CD4-positive, alpha-beta memory T cell (primary cell): Measurements from ENCODE around the gene KLHL15. TPM values are rescaled to one million over a fixed set of nuclear protein-coding genes. Genes with fewer than 3 reads are reported as not detected.
"Not testable (repeated sequence)": the region's sequence is repeated elsewhere in the genome, so short reads cannot be mapped to it uniquely, and the experiment has no call there.

Source experiments
- CTCF ChIA-PET: fragments of 350-600 bp; sonication (Branson Sonifier 250); formaldehyde crosslinking; loops from one replicate; lab custom pipeline; 2021; ENCODE audit warnings: inconsistent platforms; ENCODE audit not compliant: partially characterized antibody; lab: Charles Lee
- POLR2A ChIA-PET: fragments of 350-600 bp; sonication (Branson Sonifier 250); formaldehyde crosslinking; loops from one replicate; lab custom pipeline; 2021; ENCODE audit not compliant: partially characterized antibody; lab: Charles Lee
- DNase-seq, 5 donors: peaks; one replicate each; pipeline versions ENCODE4 v3.0.0 to v3.0.0-alpha.2; 2020 to 2022; ENCODE audit warnings: mixed read lengths in 1 of 5
- H3K27ac ChIP-seq: one replicate; pipeline ENCODE4 v1.7.0; 2013; ENCODE audit warnings: low read depth, low read length
- H3K27me3 ChIP-seq: 2 replicates; pipeline ENCODE4 v1.7.0; 2013; ENCODE audit warnings: mild to moderate bottlenecking, low read length, moderate library complexity; ENCODE audit not compliant: insufficient read depth
- H3K36me3 ChIP-seq: 2 replicates; pipeline ENCODE4 v1.7.0; 2013; ENCODE audit warnings: mild to moderate bottlenecking, low read length, moderate library complexity; ENCODE audit not compliant: insufficient read depth
- H3K4me1 ChIP-seq: 2 replicates; pipeline ENCODE4 v1.7.0; 2013; ENCODE audit warnings: mild to moderate bottlenecking, low read length, moderate library complexity; ENCODE audit not compliant: insufficient read depth
- H3K4me3 ChIP-seq, 2 donors: one replicate each; pipeline ENCODE4 v1.7.0; 2013; ENCODE audit warnings: low read length in 2 of 2, mild to moderate bottlenecking in 1 of 2
- H3K9me3 ChIP-seq, 2 donors: one replicate each; pipeline ENCODE4 v1.7.0; 2013; ENCODE audit warnings: low read length in 2 of 2, control low read depth in 1 of 2; ENCODE audit not compliant: control insufficient read depth in 1 of 2
- H3K27ac Mint-ChIP-seq, 7 donors: one replicate each; pipeline ENCODE4 v1.8.0; 2020 to 2021; ENCODE audit warnings: mixed read lengths in 7 of 7, mild to moderate bottlenecking in 6 of 7, inconsistent platforms in 3 of 7, moderate library complexity in 3 of 7
- H3K27me3 Mint-ChIP-seq, 2 donors: one replicate each; pipeline ENCODE4 v1.8.0; 2020 to 2021; ENCODE audit warnings: mixed read lengths in 2 of 2
- H3K36me3 Mint-ChIP-seq, 2 donors: one replicate each; pipeline ENCODE4 v1.8.0; 2020 to 2021; ENCODE audit warnings: mixed read lengths in 2 of 2, inconsistent platforms in 1 of 2, mild to moderate bottlenecking in 1 of 2
- H3K4me1 Mint-ChIP-seq, 4 donors: one replicate each; pipeline ENCODE4 v1.8.0; 2020 to 2021; ENCODE audit warnings: mixed read lengths in 4 of 4, mild to moderate bottlenecking in 1 of 4
- H3K4me3 Mint-ChIP-seq, 8 donors: one replicate each; pipeline ENCODE4 v1.8.0; 2020 to 2021; ENCODE audit warnings: mixed read lengths in 8 of 8, mild to moderate bottlenecking in 7 of 8, moderate library complexity in 6 of 8, inconsistent platforms in 3 of 8
- H3K9me3 Mint-ChIP-seq, 8 donors: one replicate each; pipeline ENCODE4 v1.8.0; 2020 to 2021; ENCODE audit warnings: mixed read lengths in 8 of 8, mild to moderate bottlenecking in 5 of 8, inconsistent platforms in 3 of 8, moderate library complexity in 1 of 8
- intact Hi-C: fragments of 100-400 bp; cut with micrococcal nuclease; formaldehyde crosslinking; loops from one replicate; pipeline ENCODE4 v1.15.1; 2023
- polyA plus RNA-seq, 2 donors: library from polyadenylated mRNA; unstranded; fragments of 300-500 nt; fragmentation: Illumina TruSeq; gene quantifications; one replicate each; pipeline ENCODE4 v1.2.3, GENCODE V29; 2021
- total RNA-seq, 2 experiments: library from RNA; stranded (reverse); gene quantifications; one replicate each; pipeline ENCODE4 v1.2.3, GENCODE V29; 2021

The KLHL15 gene
- total and polyA plus RNA-seq, 4 experiments from 2014 or later, result 1.3 to 7.9 (median 4.4) TPM

DNA sequence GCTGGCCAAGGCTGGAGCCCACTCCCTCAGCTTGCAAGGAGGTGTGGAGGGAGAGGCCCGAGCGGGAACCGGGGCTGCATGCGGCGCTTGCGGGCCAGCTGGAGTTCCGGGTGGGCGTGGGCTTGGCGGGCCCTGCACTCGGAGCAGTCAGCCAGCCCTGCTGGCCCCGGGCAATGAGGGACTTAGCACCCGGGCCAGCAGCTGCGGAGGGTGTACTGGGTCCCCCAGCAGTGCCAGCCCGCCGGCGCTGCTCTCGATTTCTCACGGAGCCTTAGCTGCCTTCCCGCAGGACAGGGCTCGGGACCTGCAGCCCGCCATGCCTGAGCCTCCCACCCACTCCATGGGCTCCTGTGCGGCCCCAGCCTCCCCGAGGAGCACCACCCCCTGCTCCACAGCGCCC is 22.7 kb upstream of the KLHL15 start:
- H3K4me3 ChIP-seq, H3K9me3 Mint-ChIP-seq, H3K9me3 ChIP-seq, POLR2A ChIA-PET, H3K36me3 Mint-ChIP-seq, H3K4me1 Mint-ChIP-seq, H3K27me3 ChIP-seq, H3K4me3 Mint-ChIP-seq, H3K27ac ChIP-seq, H3K4me1 ChIP-seq, intact Hi-C loops, H3K27me3 Mint-ChIP-seq, H3K36me3 ChIP-seq, H3K27ac Mint-ChIP-seq, DNase-seq, CTCF ChIA-PET: not testable (repeated sequence)

DNA sequence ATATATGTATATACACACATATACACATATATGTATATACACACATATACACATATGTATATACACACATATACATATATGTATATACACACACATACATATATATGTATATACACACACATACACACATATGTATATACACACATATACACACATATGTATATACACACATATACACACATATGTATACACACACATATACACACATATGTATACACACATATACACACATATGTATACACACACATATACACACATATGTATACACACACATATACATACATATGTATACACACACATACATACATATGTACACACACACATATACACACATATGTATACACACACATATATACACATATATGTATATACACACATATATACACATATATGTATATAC is 19.1 kb upstream of the KLHL15 start:
- H3K9me3 Mint-ChIP-seq, DNase-seq, H3K4me3 ChIP-seq, H3K4me3 Mint-ChIP-seq, H3K27me3 ChIP-seq, H3K4me1 Mint-ChIP-seq, CTCF ChIA-PET, H3K27me3 Mint-ChIP-seq, H3K27ac ChIP-seq, intact Hi-C loops, POLR2A ChIA-PET, H3K9me3 ChIP-seq, H3K4me1 ChIP-seq, H3K27ac Mint-ChIP-seq, H3K36me3 Mint-ChIP-seq, H3K36me3 ChIP-seq: not testable (repeated sequence)

DNA sequence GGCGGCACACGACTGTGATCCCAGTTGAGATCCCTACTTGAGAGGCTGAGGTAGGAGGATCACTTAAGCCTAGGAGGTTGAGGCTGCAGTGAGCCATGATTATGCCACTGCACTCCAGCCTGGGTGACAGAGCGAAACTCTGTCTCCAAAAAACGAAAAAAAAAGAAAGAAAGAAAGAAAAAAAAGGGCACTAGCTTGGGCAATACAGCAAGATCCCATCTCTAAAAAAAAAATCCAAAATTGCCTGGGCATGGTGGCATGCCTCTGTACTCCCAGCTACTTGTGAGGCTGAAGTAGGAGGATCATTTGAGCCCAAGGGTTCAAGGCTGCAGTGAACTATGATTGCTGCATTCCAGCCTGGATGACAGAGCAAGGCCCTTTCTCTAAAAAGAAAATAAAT is 10.7 kb upstream of the KLHL15 start:
- Histone ChIP-seq H3K36me3 (no peaks in the 10 kb centered on the region), H3K27ac (no peak overlapping the region), H3K4me3 (no peak overlapping the region), H3K9me3 (no peaks in the 10 kb centered on the region), H3K27me3 (no peaks in the 10 kb centered on the region), H3K4me1 (no peaks in the 10 kb centered on the region)
- ChIA-PET POLR2A (no interaction called here), CTCF (no interaction called here)
- H3K36me3 Mint-ChIP-seq, result no peaks in the 10 kb centered on the region
- H3K27me3 Mint-ChIP-seq, result no peaks in the 10 kb centered on the region
- DNase-seq, result no peak
- no peaks in the 10 kb centered on the region for H3K9me3 Mint-ChIP-seq
- H3K4me3 Mint-ChIP-seq, result no peak overlapping the region
- H3K4me1 Mint-ChIP-seq, result no peaks in the 10 kb centered on the region
- intact Hi-C loops, result no loop called here
- H3K27ac Mint-ChIP-seq, result no peak overlapping the region

DNA sequence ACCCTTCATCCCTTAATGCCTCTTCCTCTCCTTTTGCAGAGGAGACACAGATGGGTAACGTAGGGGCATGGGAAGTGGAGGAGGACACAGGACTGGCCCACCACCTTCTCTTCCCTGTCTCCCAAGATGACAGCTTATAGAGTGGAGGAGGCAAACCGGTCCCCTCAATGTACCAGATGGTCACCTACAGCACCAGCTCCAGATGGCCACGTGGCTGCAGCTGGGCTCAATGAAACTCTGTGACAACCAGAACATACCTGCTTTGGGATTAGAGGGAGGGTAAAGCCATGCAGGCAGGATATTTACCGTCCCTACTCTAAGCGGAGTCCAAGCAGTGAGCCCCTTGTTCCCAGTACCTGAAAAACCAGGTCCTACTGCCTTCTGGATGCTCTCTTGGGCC is 7.5 kb upstream of the KLHL15 start:
- peaks cover 0 to 2% (median 0%) of the 10 kb centered on the region in 4 donors for H3K4me1 Mint-ChIP-seq
- ChIA-PET POLR2A (interaction anchor here (1.5 kb wide), 1 partner anchor 8 kb away, joined by 4 read pairs; no protein-coding TSS in a partner anchor), CTCF (interaction anchor here (1.2 kb wide), 1 partner anchor 9 kb away, joined by 3 read pairs; no protein-coding TSS in a partner anchor)
- H3K4me3 Mint-ChIP-seq, result no peak overlapping the region
- intact Hi-C loops, result no loop called here
- no peaks in the 10 kb centered on the region for H3K4me1 ChIP-seq
- no peaks in the 10 kb centered on the region for H3K27me3 ChIP-seq
- no peaks in the 10 kb centered on the region for H3K36me3 ChIP-seq
- no peaks in the 10 kb centered on the region for H3K27me3 Mint-ChIP-seq
- H3K27ac ChIP-seq, result no peak overlapping the region
- H3K9me3 ChIP-seq, result no peaks in the 10 kb centered on the region
- no peak for DNase-seq
- no peaks in the 10 kb centered on the region for H3K9me3 Mint-ChIP-seq
- no peak overlapping the region for H3K4me3 ChIP-seq
- H3K36me3 Mint-ChIP-seq, result no peaks in the 10 kb centered on the region
- no peak overlapping the region for H3K27ac Mint-ChIP-seq

DNA sequence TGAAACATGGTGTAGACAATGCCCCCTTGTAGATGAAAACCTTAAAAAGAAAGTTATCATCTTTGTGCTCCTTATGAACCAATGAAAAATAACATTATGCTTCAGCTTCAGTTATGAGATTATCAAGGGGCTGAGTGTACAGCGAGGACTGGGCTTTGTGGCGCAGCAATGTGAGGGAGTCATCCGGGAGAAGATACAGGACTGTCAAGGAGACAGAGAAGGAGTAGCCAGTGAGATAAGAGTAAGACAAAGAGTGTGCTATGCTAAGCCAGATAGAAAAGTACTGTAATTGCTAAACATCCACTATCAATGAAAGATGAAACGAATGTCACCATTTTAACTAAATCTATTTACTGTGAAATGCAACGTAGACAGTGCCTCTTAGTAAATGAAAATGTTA is 3.6 kb upstream of the KLHL15 start:
- intact Hi-C loops, result no loop called here
- Mint-ChIP-seq H3K4me3 (no peak overlapping the region), H3K4me1 (peaks cover 0 to 5% (median 2%) of the 10 kb centered on the region in 4 donors), H3K27me3 (no peaks in the 10 kb centered on the region), H3K9me3 (peaks cover 0 to 4% (median 0%) of the 10 kb centered on the region in 8 donors), H3K36me3 (peaks cover 0 to 3% of the 10 kb centered on the region in 2 donors), H3K27ac (no peak overlapping the region)
- Histone ChIP-seq H3K27ac (no peak overlapping the region), H3K4me3 (no peak overlapping the region), H3K36me3 (no peaks in the 10 kb centered on the region), H3K4me1 (peaks cover 6% of the 10 kb centered on the region), H3K9me3 (no peaks in the 10 kb centered on the region), H3K27me3 (no peaks in the 10 kb centered on the region)
- CTCF ChIA-PET, result interaction anchor here (0.6 to 2.1 kb wide), 2 partner anchors 24 to 101 kb away, joined by 3 to 6 read pairs; partner anchors contain the start of gene EIF2S3
- no peak for DNase-seq
- POLR2A ChIA-PET, result no interaction called here

DNA sequence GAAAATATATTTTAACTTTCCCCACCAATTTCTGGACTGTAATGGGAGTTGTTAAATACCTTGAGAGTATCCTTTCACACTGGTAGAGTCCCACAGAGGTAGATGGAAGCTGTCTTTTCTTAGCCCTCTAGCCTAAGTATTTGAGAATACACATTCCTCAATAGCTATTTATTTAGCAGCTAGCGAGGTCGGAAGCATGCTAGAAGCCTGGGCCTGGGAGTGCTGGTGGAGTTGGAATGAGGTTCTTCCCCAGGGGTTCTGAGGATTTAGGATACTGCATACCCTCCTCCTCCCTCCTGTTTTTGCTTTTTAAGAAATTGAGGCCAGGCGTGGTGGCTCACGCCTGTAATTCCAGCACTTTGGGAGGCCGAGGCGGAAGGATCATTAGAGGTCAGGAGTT is 999 bp upstream of the KLHL15 start:
- H3K27me3 ChIP-seq, result no peaks in the 10 kb centered on the region
- intact Hi-C loops, result loop anchor here (2.0 kb wide), 1 partner anchor 123 kb away; no protein-coding TSS in a partner anchor
- H3K9me3 Mint-ChIP-seq, result peaks cover 0 to 4% (median 0%) of the 10 kb centered on the region in 8 donors
- peaks cover 0 to 10% (median 8%) of the 10 kb centered on the region in 4 donors for H3K4me1 Mint-ChIP-seq
- no peaks in the 10 kb centered on the region for H3K27me3 Mint-ChIP-seq
- CTCF ChIA-PET, result interaction anchor here (0.8 kb wide), 1 partner anchor 26 kb away, joined by 3 read pairs; no protein-coding TSS in a partner anchor
- H3K9me3 ChIP-seq, result no peaks in the 10 kb centered on the region
- no peak for DNase-seq
- peaks cover 11% of the 10 kb centered on the region for H3K4me1 ChIP-seq
- no peak overlapping the region for H3K4me3 ChIP-seq
- peaks cover 0 to 5% of the 10 kb centered on the region in 2 donors for H3K36me3 Mint-ChIP-seq
- no peak overlapping the region for H3K4me3 Mint-ChIP-seq
- H3K27ac ChIP-seq, result no peak overlapping the region
- H3K27ac Mint-ChIP-seq, result no peak overlapping the region
- no peaks in the 10 kb centered on the region for H3K36me3 ChIP-seq
- POLR2A ChIA-PET, result interaction anchor here (5.1 kb wide), 1 partner anchor 26 kb away, joined by 76 read pairs; the partner anchor contains the start of gene EIF2S3

DNA sequence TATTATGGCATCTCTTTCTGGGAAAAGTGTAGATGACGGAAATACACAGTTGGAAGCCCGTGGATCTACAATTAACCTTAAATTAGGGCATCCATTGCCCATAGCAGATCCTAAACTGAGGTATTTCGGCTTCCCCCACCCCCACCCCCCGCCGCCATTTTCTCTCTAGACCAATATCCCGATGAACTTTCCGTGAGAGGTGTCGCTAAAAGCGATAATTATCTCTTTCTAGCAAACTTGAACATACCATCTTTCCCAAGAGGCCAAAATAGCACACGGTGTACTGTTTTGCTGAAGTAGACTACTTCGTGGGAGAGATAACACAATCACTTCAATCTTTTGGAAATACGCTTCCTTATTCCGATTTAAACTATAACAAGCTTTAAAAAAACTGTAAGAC is 554 bp downstream of the KLHL15 start:
- ChIA-PET CTCF (interaction anchor here (0.6 to 2.7 kb wide), 8 partner anchors 18 to 329 kb away, joined by 4 to 48 read pairs (median 7); partner anchors contain the start of genes APOO, CXorf58 and EIF2S3), POLR2A (interaction anchor here (0.7 to 5.1 kb wide), 9 partner anchors 8 to 283 kb away, joined by 3 to 76 read pairs (median 8); partner anchors contain the start of genes ACOT9, APOO, CXorf58 and EIF2S3)
- DNase-seq, result no peak
- H3K27me3 Mint-ChIP-seq, result no peaks in the 10 kb centered on the region
- no peaks in the 10 kb centered on the region for H3K9me3 ChIP-seq
- H3K27ac ChIP-seq, result peak overlapping the region; percentile 75
- intact Hi-C loops, result loop anchor here (2.0 kb wide), 1 partner anchor 124 kb away; no protein-coding TSS in a partner anchor
- H3K9me3 Mint-ChIP-seq, result peaks cover 0 to 4% (median 0%) of the 10 kb centered on the region in 8 donors
- H3K36me3 Mint-ChIP-seq, result peaks cover 4 to 8% of the 10 kb centered on the region in 2 donors
- peak overlapping the region; percentile 56 to 88 (median 84) for H3K4me3 Mint-ChIP-seq
- no peaks in the 10 kb centered on the region for H3K27me3 ChIP-seq
- H3K4me1 Mint-ChIP-seq, result peaks cover 4 to 17% (median 14%) of the 10 kb centered on the region in 4 donors
- H3K27ac Mint-ChIP-seq, result peak overlapping the region in 5 of 7 donors; percentile 36 to 93 (median 92)
- no peak overlapping the region for H3K4me3 ChIP-seq
- no peaks in the 10 kb centered on the region for H3K36me3 ChIP-seq
- peaks cover 16% of the 10 kb centered on the region for H3K4me1 ChIP-seq
